ENCODE results near the gene TTLL7. TPM values are rescaled to one million over a fixed set of nuclear protein-coding genes. Genes with fewer than 3 reads are reported as not detected.

Gene TTLL7
- total and polyA plus RNA-seq, 5 experiments from 2014 or later, result 0.89 TPM; not detected in 4

DNA sequence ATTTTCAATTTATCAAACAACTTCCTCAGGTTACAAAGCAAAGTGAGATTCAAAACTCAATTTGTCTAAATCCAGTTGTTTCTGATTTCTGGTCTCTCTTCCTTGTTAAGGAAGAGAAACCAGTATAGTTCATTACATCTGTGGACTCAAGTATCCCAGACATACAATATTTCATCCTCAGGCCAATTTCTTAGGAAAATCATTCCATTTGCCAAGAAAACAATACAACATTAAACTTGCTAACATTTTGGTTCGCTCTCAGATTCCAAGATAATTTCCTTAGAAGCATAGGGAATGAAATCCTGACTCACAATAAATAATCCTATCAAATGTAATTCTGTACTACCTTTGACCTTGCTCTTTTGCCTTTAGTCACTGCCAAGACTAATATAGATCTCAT, 11.2 kb upstream of the TTLL7 start:
- POLR2A ChIA-PET, result no interaction called here
- Mint-ChIP-seq H3K4me1 (no peaks in the 10 kb centered on the region), H3K4me3 (no peak overlapping the region), H3K9me3 (peaks cover 0 to 2% (median 0%) of the 10 kb centered on the region in 9 donors), H3K27me3 (peaks cover 16 to 46% (median 25%) of the 10 kb centered on the region in 5 donors), H3K27ac (no peak overlapping the region), H3K36me3 (no peaks in the 10 kb centered on the region)
- DNase-seq (no peak), ATAC-seq (no peak)

DNA sequence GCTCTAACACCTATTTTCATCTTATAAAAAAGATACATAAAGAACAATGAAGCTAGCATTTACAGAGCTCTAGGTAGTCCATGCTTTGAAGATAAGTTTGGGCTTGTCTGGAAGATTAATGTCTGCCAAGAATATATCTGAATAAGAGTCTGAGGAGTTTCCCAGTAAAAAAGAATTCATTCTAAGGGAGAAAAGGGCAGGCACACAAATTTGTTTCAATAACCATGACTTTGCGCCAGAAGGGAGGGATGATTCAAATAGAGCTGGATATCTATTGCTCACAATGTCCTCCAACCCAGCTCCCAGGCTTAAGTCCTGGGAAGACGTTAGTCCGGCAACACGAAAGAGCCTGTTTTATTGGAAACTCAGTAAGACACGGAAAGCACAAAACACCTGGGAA, 9.7 kb upstream of the TTLL7 start:
- Mint-ChIP-seq H3K36me3 (peaks cover 0 to 5% (median 0%) of the 10 kb centered on the region in 3 donors), H3K4me1 (no peaks in the 10 kb centered on the region)
- POLR2A ChIA-PET, result no interaction called here

GRCh38 chr1:84006591-84006990, 7.7 kb upstream of the TTLL7 start:
- ATAC-seq, result no peak
- Mint-ChIP-seq H3K27me3 (peaks cover 37 to 75% (median 49%) of the 10 kb centered on the region in 5 donors), H3K36me3 (peaks cover 0 to 5% (median 0%) of the 10 kb centered on the region in 3 donors), H3K4me1 (no peaks in the 10 kb centered on the region), H3K4me3 (no peak overlapping the region), H3K27ac (no peak overlapping the region), H3K9me3 (no peaks in the 10 kb centered on the region)
- POLR2A ChIA-PET, result no interaction called here
- DNase-seq, result no peak

More for the DNA sequence above, 9.7 kb upstream of the TTLL7 start:
- no peak overlapping the region for H3K4me3 Mint-ChIP-seq
- H3K9me3 Mint-ChIP-seq, result peaks cover 0 to under 1% (median 0%) of the 10 kb centered on the region in 9 donors
- no peak for ATAC-seq
- DNase-seq, result no peak
- H3K27ac Mint-ChIP-seq, result no peak overlapping the region
- H3K27me3 Mint-ChIP-seq, result peaks cover 26 to 61% (median 40%) of the 10 kb centered on the region in 5 donors

DNA sequence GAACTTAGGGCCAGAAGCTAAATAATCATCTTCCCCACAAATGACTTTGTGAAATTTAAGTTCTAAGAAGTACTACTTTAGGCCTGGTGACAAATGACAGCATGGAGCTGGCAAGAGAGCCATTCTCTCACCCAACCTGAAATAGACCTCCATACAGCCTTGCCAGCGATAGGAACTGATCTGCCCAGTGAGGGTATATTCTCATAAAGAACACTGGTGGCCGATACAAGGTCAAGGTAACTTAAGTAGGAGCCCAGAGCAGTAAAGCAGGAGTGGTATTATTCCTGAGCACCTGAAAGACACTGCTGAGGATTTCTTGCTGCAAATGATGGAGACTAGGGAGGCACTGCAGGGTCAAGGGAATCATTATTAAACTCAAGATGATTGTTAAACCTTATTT, 2.6 kb upstream of the TTLL7 start:
- Mint-ChIP-seq H3K27ac (no peak overlapping the region), H3K27me3 (peaks cover 55 to 91% (median 58%) of the 10 kb centered on the region in 5 donors), H3K36me3 (peaks cover 0 to 5% (median 0%) of the 10 kb centered on the region in 3 donors), H3K9me3 (no peaks in the 10 kb centered on the region), H3K4me3 (no peak overlapping the region), H3K4me1 (peaks cover 7 to 23% (median 17%) of the 10 kb centered on the region in 4 donors)
- ATAC-seq (no peak), DNase-seq (no peak)
- POLR2A ChIA-PET, result no interaction called here

DNA sequence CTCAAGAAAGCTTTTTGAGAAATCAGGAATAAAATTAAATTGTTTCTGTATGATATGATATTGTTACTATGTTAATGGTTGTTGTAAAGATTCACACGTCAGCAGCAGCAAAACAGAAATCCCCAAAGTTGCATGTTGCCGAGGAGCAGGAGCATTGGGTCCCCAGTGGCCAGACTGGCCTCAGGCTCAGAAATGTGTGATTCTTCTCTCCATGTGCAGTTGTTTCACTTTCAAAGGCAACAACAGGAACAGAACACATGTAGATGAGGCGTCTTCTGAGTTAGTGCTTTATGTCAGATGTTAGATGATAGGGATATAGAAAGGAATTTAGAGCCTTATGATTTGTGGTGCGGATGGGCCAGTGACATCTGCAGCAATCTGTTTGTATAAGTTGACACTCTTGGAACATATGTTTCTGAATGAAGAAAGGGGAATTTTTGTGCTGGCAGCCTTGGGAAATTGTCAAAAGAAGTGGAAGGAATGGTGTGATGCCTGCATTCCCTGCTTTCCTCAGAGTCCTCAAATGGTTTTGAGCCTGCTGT, 2.1 kb upstream of the TTLL7 start:
- DNase-seq (no peak), ATAC-seq (no peak)
- Mint-ChIP-seq H3K9me3 (no peaks in the 10 kb centered on the region), H3K36me3 (peaks cover 0 to 5% (median 0%) of the 10 kb centered on the region in 3 donors), H3K4me1 (peaks cover 7 to 23% (median 17%) of the 10 kb centered on the region in 4 donors), H3K4me3 (no peak overlapping the region), H3K27ac (no peak overlapping the region), H3K27me3 (peaks cover 53 to 91% (median 59%) of the 10 kb centered on the region in 5 donors)
- POLR2A ChIA-PET, result no interaction called here

GRCh38 chr1:84000196-84000885, 1.4 kb upstream of the TTLL7 start:
- H3K36me3 Mint-ChIP-seq, result peaks cover 0 to 5% (median 0%) of the 10 kb centered on the region in 3 donors
- H3K4me1 Mint-ChIP-seq, result peaks cover 7 to 23% (median 17%) of the 10 kb centered on the region in 4 donors
- peak overlapping the region in 9 of 10 donors; percentile 2 to 92 (median 46) for H3K4me3 Mint-ChIP-seq
- no peak for ATAC-seq
- no peaks in the 10 kb centered on the region for H3K9me3 Mint-ChIP-seq
- POLR2A ChIA-PET, result no interaction called here
- peak overlapping the region in 1 of 10 donors; percentile 26 for H3K27ac Mint-ChIP-seq
- no peak for DNase-seq
- peaks cover 55 to 90% (median 59%) of the 10 kb centered on the region in 5 donors for H3K27me3 Mint-ChIP-seq

GRCh38 chr1:83999316-83999819, 436 bp upstream of the TTLL7 start:
- Mint-ChIP-seq H3K4me1 (peaks cover 7 to 23% (median 17%) of the 10 kb centered on the region in 4 donors), H3K4me3 (peak overlapping the region; percentile 73 to 92 (median 85)), H3K36me3 (peaks cover 0 to 4% (median 0%) of the 10 kb centered on the region in 3 donors), H3K27me3 (peaks cover 55 to 90% (median 56%) of the 10 kb centered on the region in 5 donors), H3K27ac (peak overlapping the region in 2 of 10 donors; percentile 33 to 58), H3K9me3 (no peaks in the 10 kb centered on the region)
- DNase-seq (peak in 1 of 10 donors; percentile 66), ATAC-seq (peak; percentile 64 to 77)
- POLR2A ChIA-PET, result no interaction called here

DNA sequence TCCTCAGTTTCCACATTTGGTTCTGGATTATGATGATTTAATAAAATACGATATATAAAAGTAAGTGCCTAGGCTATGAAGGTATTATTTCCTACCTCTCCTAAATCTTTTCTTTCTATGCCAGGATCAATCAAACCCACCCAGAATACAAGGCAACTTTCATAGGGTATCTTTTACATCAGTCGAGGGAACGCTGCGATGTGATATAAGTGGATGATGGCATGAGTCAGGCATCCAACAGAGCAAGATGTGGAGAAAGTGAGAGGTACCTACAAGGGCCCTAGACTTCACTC, 781 bp downstream of the TTLL7 start:
- no peaks in the 10 kb centered on the region for H3K36me3 Mint-ChIP-seq
- H3K27me3 Mint-ChIP-seq, result peaks cover 53 to 90% (median 54%) of the 10 kb centered on the region in 5 donors
- no peaks in the 10 kb centered on the region for H3K9me3 Mint-ChIP-seq
- peaks cover 7 to 23% (median 17%) of the 10 kb centered on the region in 4 donors for H3K4me1 Mint-ChIP-seq
- POLR2A ChIA-PET, result no interaction called here
- ATAC-seq (peak; percentile 4 to 12), DNase-seq (peak in 1 of 10 donors; percentile 4)
- H3K27ac Mint-ChIP-seq, result peak overlapping the region in 1 of 10 donors; percentile 15
- H3K4me3 Mint-ChIP-seq, result peak overlapping the region; percentile 71 to 88 (median 84)

GRCh38 chr1:83997631-83998030, 1.3 kb downstream of the TTLL7 start:
- DNase-seq (no peak), ATAC-seq (no peak)
- H3K36me3 Mint-ChIP-seq, result no peaks in the 10 kb centered on the region
- POLR2A ChIA-PET, result no interaction called here
- H3K27me3 Mint-ChIP-seq, result peaks cover 54 to 91% (median 57%) of the 10 kb centered on the region in 5 donors
- no peaks in the 10 kb centered on the region for H3K9me3 Mint-ChIP-seq
- H3K4me3 Mint-ChIP-seq, result no peak overlapping the region
- no peak overlapping the region for H3K27ac Mint-ChIP-seq
- H3K4me1 Mint-ChIP-seq, result peaks cover 7 to 23% (median 17%) of the 10 kb centered on the region in 4 donors

DNA sequence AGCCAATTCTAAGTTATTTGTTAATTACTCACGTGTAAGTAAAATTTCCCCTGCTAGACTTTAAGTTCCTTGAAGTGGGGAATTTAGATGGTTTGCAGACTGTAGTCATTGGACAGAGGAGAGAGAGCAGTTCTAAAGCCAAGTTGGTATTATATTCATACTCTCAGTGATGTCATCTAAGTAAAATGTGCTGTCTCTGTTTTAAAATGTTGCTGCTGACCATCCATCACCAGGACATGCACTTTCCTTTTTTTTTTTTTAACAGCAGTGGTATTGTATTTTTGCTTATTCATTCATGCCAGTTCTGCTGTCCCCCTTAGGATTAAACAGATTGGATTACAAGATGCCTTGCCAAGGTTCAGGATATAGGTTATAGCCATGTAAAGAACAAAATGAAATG, 2.3 kb downstream of the TTLL7 start:
- peaks cover 51 to 86% (median 56%) of the 10 kb centered on the region in 5 donors for H3K27me3 Mint-ChIP-seq
- no peak for DNase-seq
- no peak overlapping the region for H3K27ac Mint-ChIP-seq
- H3K9me3 Mint-ChIP-seq, result no peaks in the 10 kb centered on the region
- ATAC-seq, result no peak
- H3K36me3 Mint-ChIP-seq, result no peaks in the 10 kb centered on the region
- POLR2A ChIA-PET, result no interaction called here
- no peak overlapping the region for H3K4me3 Mint-ChIP-seq
- peaks cover 7 to 23% (median 17%) of the 10 kb centered on the region in 4 donors for H3K4me1 Mint-ChIP-seq

DNA sequence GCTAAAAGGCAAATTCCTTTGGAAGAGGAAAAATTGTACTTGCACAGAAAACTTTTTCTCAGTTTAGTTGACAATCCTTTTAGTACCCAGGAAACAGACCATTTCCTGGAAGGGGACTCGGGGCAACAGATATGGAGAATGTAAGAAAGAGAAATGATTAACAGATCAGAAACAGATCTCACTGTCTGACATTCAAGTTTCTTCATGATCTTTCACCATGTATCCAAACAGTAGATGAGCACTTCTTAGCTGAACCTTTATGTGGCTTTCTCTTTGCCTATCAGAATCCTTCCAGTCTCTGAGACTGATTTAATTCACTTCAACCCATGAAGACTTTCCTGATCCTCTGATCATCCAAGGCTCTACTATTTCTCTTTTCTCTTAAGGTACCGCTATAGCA, 2.7 kb downstream of the TTLL7 start:
- Mint-ChIP-seq H3K27me3 (peaks cover 47 to 84% (median 51%) of the 10 kb centered on the region in 5 donors), H3K9me3 (no peaks in the 10 kb centered on the region), H3K4me3 (no peak overlapping the region), H3K27ac (no peak overlapping the region), H3K4me1 (peaks cover 7 to 23% (median 17%) of the 10 kb centered on the region in 4 donors), H3K36me3 (no peaks in the 10 kb centered on the region)
- POLR2A ChIA-PET, result no interaction called here
- DNase-seq, result no peak
- ATAC-seq, result no peak

DNA sequence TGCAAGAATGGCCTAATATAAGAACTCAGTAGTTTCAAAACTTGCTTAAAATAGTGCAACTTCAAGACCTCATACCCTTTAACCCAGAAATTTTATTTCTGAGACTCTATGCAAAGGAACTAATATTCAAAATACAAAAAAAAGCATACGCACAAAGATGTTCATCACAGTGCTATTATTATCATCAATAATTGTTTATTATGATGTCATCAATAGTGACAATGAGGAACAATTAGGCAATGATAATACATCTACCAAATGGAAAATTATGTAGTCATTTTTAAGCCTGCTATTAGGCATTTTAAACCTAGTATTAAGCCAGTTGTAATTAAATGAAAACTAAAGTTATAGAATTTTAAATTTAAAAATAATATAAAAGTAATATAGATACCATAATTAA, 3.3 kb downstream of the TTLL7 start:
- peaks cover 7 to 23% (median 17%) of the 10 kb centered on the region in 4 donors for H3K4me1 Mint-ChIP-seq
- H3K9me3 Mint-ChIP-seq, result no peaks in the 10 kb centered on the region
- DNase-seq (no peak), ATAC-seq (no peak)
- POLR2A ChIA-PET, result no interaction called here
- H3K4me3 Mint-ChIP-seq, result no peak overlapping the region
- H3K27me3 Mint-ChIP-seq, result peaks cover 42 to 84% (median 48%) of the 10 kb centered on the region in 5 donors
- no peaks in the 10 kb centered on the region for H3K36me3 Mint-ChIP-seq
- H3K27ac Mint-ChIP-seq, result no peak overlapping the region

GRCh38 chr1:83994111-83994510, 4.8 kb downstream of the TTLL7 start:
- Mint-ChIP-seq H3K27ac (no peak overlapping the region), H3K27me3 (peaks cover 34 to 71% (median 42%) of the 10 kb centered on the region in 5 donors), H3K4me3 (no peak overlapping the region), H3K4me1 (peaks cover 0 to 8% (median 4%) of the 10 kb centered on the region in 4 donors), H3K36me3 (no peaks in the 10 kb centered on the region), H3K9me3 (no peaks in the 10 kb centered on the region)
- DNase-seq (no peak), ATAC-seq (no peak)
- POLR2A ChIA-PET, result interaction anchor here (0.6 kb wide), 1 partner anchor 99 kb away, joined by 3 read pairs; no protein-coding TSS in a partner anchor
